ENCODE measurements around the gene VWF. TPM values are rescaled to one million over a fixed set of nuclear protein-coding genes. Genes with fewer than 3 reads are reported as not detected.

Gene VWF
- total and polyA plus RNA-seq, 2 of the 4 experiments (the other 2 are of a cell fraction) = under 0.01 to 0.09 TPM

- ChIA-PET POLR2A (ENCODE audit: unreplicated experiment) (no interaction called here), CTCF (no interaction called here)
- no peak overlapping the region for H3K4me3 ChIP-seq (ENCODE audit: insufficient read depth, low read depth, low read length)
- H3K14ac ChIP-seq (replicated peaks; ENCODE audit: low read depth, low read length) = no peak overlapping the region
- H3K27ac ChIP-seq (ENCODE audit: insufficient read depth, low read length) = no peak overlapping the region
- 0 out of 2 replicates have a peak overlapping the region, but pooled peaks have one; percentile 8 for H2BK20ac ChIP-seq (ENCODE audit: low read depth, low read length)
- in situ Hi-C loops (cut with MboI; ENCODE audit: low sequenced_read_pairs) = no loop called here
- no peak overlapping the region for H2BK5ac ChIP-seq (ENCODE audit: low read depth, low read length, poor library complexity, severe bottlenecking)
- H3K18ac ChIP-seq (ENCODE audit: low read depth, low read length) = no peak overlapping the region
- H3K27me3 ChIP-seq (ENCODE audit: control insufficient read depth, insufficient read depth, low read length) = no peaks in the 10 kb centered on the region
- no peaks in the 10 kb centered on the region for H3K36me3 ChIP-seq (ENCODE audit: control insufficient read depth, insufficient read depth, low read length)
- TF ChIP-seq POLR2A (IDR thresholded peaks at IDR 0.05; ENCODE audit: low read depth, low read length) (no peak), CEBPB (IDR thresholded peaks at IDR 0.05; ENCODE audit: low read depth, low read length) (no peak), FOS (IDR thresholded peaks at IDR 0.05; ENCODE audit: low read depth, low read length) (no peak), ELK1 (IDR thresholded peaks at IDR 0.05; ENCODE audit: borderline replicate concordance, low read depth, low read length) (no peak)
- ATAC-seq (ENCODE audit: low read depth) (no peak), DNase-seq (no peak)
- H4K8ac ChIP-seq (ENCODE audit: low read depth in 2 of 2, low read length in 2 of 2) = no peak overlapping the region
- H3K9ac ChIP-seq (ENCODE audit: low read depth, low read length) = no peak overlapping the region
- H3K4me1 ChIP-seq (ENCODE audit: control insufficient read depth, insufficient read depth, low read length) = peaks cover 20% of the 10 kb centered on the region
- no peak overlapping the region for H2AK9ac ChIP-seq (replicated peaks; ENCODE audit: low read depth, low read length, poor library complexity)
- no peak overlapping the region for H3K56ac ChIP-seq (ENCODE audit: extremely low read depth, insufficient read depth, low read length)
- H2BK120ac ChIP-seq (ENCODE audit: low read depth, low read length) = no peak overlapping the region
- no peaks in the 10 kb centered on the region for H4K20me1 ChIP-seq (ENCODE audit: insufficient read depth, low read length)
- no peaks in the 10 kb centered on the region for H3K79me1 ChIP-seq (ENCODE audit: low read depth in 1 of 2, low read length in 2 of 2)
- H2AK5ac ChIP-seq (ENCODE audit: low read depth, low read length) = peak overlapping the region; percentile 77; the same call in 1 of the 2 replicates
- H3K9me1 ChIP-seq (ENCODE audit: insufficient read depth, low read length) = peaks cover 36% of the 10 kb centered on the region
- dilution Hi-C loops (cut with HindIII; ENCODE audit: low sequenced_read_pairs, unreplicated experiment) = no loop called here
- no peak overlapping the region for H3K4me2 ChIP-seq (ENCODE audit: low read depth, low read length)
- WGBS, 2 experiments (ENCODE audit: extremely low coverage in 2 of 2, insufficient read length in 1 of 2) = no CpG with 5 or more reads among the region's 4 CpGs
- intact Hi-C loops (cut with micrococcal nuclease) = no loop called here
- H3K4ac ChIP-seq (ENCODE audit: low read depth, low read length) = no peak overlapping the region
- no peak overlapping the region for H4K91ac ChIP-seq (ENCODE audit: insufficient read depth, low read depth, low read length)
- no TSS peak for BruUV-seq (replicated peaks)
- H2BK15ac ChIP-seq (ENCODE audit: low read depth, low read length) = no peak overlapping the region
- H3K9me3 ChIP-seq (ENCODE audit: control insufficient read depth, insufficient read depth, low read length) = no peaks in the 10 kb centered on the region
- no peak overlapping the region for H2AFZ ChIP-seq (replicated peaks; ENCODE audit: low read length, poor library complexity)
- H3K23ac ChIP-seq (ENCODE audit: low read depth, low read length) = no peak overlapping the region
- no peak overlapping the region for H4K5ac ChIP-seq (ENCODE audit: low read depth, low read length)
Measured at GRCh38 chr12:6095269-6095668, 29.2 kb downstream of the VWF start.

All from IMR-90 (cell line).